GM06990 (cell line): ENCODE results near the gene WNT5A.

Experiments
- DNase-seq: peaks from one replicate; pipeline ENCODE4 v3.0.0-alpha.2; 2011; ENCODE audit not compliant: insufficient read length; ENCODE audit errors: extremely low read depth
- H3K27me3 ChIP-seq: replicated peaks from 2 replicates; pipeline ENCODE4 v1.6.0; 2011; ENCODE audit warnings: low read length; ENCODE audit not compliant: control insufficient read depth, insufficient read depth
- H3K36me3 ChIP-seq: 2 replicates; pipeline ENCODE4 v1.5.1; 2011; ENCODE audit warnings: low read length; ENCODE audit not compliant: control insufficient read depth, insufficient read depth
- H3K4me3 ChIP-seq: replicated peaks from 2 replicates; pipeline ENCODE4 v1.5.1; 2011; ENCODE audit warnings: low read depth, mild to moderate bottlenecking, control low read depth, low read length
- CTCF ChIP-seq: IDR thresholded peaks from 2 replicates; pipeline ENCODE4 v1.5.1; 2011; ENCODE audit warnings: low read length, control low read depth, mild to moderate bottlenecking, inconsistent platforms; ENCODE audit not compliant: insufficient read depth, poor library complexity, severe bottlenecking

Gene WNT5A

GRCh38 chr3:55483196-55484095, 3.7 kb downstream of the WNT5A start:
- Histone ChIP-seq H3K27me3 (peaks cover 4% of the 10 kb centered on the region), H3K4me3 (no peak overlapping the region), H3K36me3 (no peaks in the 10 kb centered on the region)
- DNase-seq, result peak; percentile 12
- no peak for TF ChIP-seq CTCF

- peak; percentile 31 for DNase-seq
- no peaks in the 10 kb centered on the region for H3K36me3 ChIP-seq
- no peak for TF ChIP-seq CTCF
- peaks cover 4% of the 10 kb centered on the region for H3K27me3 ChIP-seq
- peak overlapping the region; percentile 15; the same call in 1 of the 2 replicates for H3K4me3 ChIP-seq
These were observed 4.5 kb downstream of the WNT5A start for GRCh38 chr3:55482496-55483195.

GRCh38 chr3:55481744-55482495, 5.2 kb downstream of the WNT5A start:
- peak; percentile 37 for DNase-seq
- no peaks in the 10 kb centered on the region for H3K36me3 ChIP-seq
- peak overlapping the region; percentile 15 for H3K4me3 ChIP-seq
- no peak for TF ChIP-seq CTCF
- H3K27me3 ChIP-seq, result peaks cover 4% of the 10 kb centered on the region

- Histone ChIP-seq H3K27me3 (peaks cover 4% of the 10 kb centered on the region), H3K4me3 (no peak overlapping the region), H3K36me3 (no peaks in the 10 kb centered on the region)
- no peak for DNase-seq
- TF ChIP-seq CTCF, result no peak
These were observed 6.0 kb downstream of the WNT5A start for GRCh38 chr3:55480911-55481743.
